Adrenal gland (tissue), 5 donors: Measurements from ENCODE around the gene HARBI1.

Experiments
- POLR2A ChIP-seq, 2 donors: fragments of 450-650 bp; IDR thresholded peaks; one replicate each; pipeline ENCODE4 v1.6.1; 2017; ENCODE audit warnings: antibody characterized with exemption in 2 of 2, mild to moderate bottlenecking in 2 of 2, moderate library complexity in 1 of 2
- TF ChIP-seq, protein P1 (sequence below), 6 experiments: fragments of 450-650 bp in 4 of 6; fragments of 200-600 bp in 2 of 6; sonication (generic) in 1 of 6; IDR thresholded peaks; 1 replicate in 5 of 6; 2 replicates in 1 of 6; pipeline versions ENCODE4 v1.5.1 to v1.8.0; 2016 to 2021; ENCODE audit warnings: antibody characterized with exemption in 6 of 6, mild to moderate bottlenecking in 2 of 6, moderate library complexity in 1 of 6
- donor health status: DM: no; HTN: no; CAD: no.

DNA sequence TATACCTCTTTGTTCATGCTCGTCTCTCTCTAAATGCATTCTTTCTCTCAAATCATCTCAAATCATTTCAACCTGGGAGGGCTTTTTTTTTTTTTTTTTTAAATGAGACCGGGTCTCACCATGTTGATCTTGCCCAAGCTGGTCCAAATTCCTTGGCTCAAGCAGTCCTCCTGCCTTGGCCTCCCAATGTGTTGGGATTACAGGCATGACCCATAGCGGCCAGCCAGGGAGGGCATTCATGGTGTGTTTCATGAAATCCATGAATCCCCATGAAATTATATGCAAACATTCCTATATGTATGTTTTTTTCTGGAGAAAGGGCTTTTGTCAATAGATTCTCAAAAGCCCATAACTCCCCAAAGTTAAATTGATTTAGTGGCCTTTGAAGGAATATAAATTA lies 26.5 kb upstream of the HARBI1 start:
- TF ChIP-seq, protein P1, sequence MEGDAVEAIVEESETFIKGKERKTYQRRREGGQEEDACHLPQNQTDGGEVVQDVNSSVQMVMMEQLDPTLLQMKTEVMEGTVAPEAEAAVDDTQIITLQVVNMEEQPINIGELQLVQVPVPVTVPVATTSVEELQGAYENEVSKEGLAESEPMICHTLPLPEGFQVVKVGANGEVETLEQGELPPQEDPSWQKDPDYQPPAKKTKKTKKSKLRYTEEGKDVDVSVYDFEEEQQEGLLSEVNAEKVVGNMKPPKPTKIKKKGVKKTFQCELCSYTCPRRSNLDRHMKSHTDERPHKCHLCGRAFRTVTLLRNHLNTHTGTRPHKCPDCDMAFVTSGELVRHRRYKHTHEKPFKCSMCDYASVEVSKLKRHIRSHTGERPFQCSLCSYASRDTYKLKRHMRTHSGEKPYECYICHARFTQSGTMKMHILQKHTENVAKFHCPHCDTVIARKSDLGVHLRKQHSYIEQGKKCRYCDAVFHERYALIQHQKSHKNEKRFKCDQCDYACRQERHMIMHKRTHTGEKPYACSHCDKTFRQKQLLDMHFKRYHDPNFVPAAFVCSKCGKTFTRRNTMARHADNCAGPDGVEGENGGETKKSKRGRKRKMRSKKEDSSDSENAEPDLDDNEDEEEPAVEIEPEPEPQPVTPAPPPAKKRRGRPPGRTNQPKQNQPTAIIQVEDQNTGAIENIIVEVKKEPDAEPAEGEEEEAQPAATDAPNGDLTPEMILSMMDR (IDR thresholded peaks at IDR 0.05): no peak
- no peak for TF ChIP-seq POLR2A (IDR thresholded peaks at IDR 0.05)
